ENCODE results near the gene FADS3. TPM values are rescaled to one million over a fixed set of nuclear protein-coding genes. Genes with fewer than 3 reads are reported as not detected.
A peak's percentile ranks its signal among the peaks of the same experiment; 100 is the strongest.

FADS3 gene
- total RNA-seq, 2 donors from 2014 or later: 24.8 to 28.4 TPM

DNA sequence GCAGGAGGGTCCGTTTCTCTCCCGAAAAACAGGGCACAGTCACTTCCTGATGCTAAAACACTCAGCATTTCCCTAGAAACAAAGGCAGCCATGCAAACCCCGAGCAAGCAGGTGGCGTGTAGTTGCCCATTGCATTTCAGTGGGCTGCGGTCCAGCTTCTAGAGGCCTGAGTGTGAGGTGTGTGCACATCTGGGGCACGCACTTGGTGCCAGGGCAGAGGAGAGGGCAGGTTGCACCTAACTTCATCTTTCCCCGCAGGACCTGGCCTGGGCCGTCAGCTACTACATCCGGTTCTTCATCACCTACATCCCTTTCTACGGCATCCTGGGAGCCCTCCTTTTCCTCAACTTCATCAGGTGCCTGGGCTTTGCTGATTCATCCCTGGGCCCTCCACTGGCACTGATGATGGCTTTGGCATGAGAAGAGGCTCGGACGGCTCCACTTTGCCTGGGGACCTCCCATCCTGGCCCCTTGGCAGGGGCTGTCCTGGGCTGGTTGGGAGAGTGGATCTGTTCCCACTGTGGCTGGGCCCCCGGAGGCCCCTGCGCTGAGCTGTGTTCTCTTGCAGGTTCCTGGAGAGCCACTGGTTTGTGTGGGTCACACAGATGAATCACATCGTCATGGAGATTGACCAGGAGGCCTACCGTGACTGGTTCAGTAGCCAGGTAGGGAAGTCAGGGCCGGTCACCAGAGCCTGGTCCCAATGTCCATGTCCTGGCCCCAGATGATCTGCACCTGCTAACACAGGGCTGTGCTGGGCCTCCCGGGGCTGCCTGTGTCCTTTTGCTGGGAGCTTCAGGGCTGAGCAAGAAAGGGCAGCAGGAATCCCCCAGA, 28.4 kb downstream of the FADS3 start:
- no peaks in the 10 kb centered on the region for H3K27me3 ChIP-seq (ENCODE audit: control insufficient read depth, insufficient read depth, low read length, poor library complexity, severe bottlenecking)
- Mint-ChIP-seq H3K4me3 (no peak overlapping the region), H3K4me1 (no peaks in the 10 kb centered on the region), H3K27me3 (ENCODE audit: insufficient read depth) (no peaks in the 10 kb centered on the region), H3K9me3 (no peaks in the 10 kb centered on the region), H3K27ac (no peak overlapping the region), H3K36me3 (ENCODE audit: low read depth) (peaks cover 56% of the 10 kb centered on the region)
- H3K9ac ChIP-seq (ENCODE audit: extremely low read depth, low read length, poor library complexity, severe bottlenecking): no peak overlapping the region
- no peaks in the 10 kb centered on the region for H3K4me1 ChIP-seq (ENCODE audit: control insufficient read depth, insufficient read depth, low read length)
- peak overlapping the region; percentile 44 for H3K27ac ChIP-seq (ENCODE audit: low read depth, low read length)
- no peak for DNase-seq
- WGBS, 2 experiments (ENCODE audit: insufficient coverage in 1 of 2, insufficient read length in 1 of 2): 93 to 99% methylated on average over 9 to 18 of the region's 18 CpGs
- TF ChIP-seq, protein P1, sequence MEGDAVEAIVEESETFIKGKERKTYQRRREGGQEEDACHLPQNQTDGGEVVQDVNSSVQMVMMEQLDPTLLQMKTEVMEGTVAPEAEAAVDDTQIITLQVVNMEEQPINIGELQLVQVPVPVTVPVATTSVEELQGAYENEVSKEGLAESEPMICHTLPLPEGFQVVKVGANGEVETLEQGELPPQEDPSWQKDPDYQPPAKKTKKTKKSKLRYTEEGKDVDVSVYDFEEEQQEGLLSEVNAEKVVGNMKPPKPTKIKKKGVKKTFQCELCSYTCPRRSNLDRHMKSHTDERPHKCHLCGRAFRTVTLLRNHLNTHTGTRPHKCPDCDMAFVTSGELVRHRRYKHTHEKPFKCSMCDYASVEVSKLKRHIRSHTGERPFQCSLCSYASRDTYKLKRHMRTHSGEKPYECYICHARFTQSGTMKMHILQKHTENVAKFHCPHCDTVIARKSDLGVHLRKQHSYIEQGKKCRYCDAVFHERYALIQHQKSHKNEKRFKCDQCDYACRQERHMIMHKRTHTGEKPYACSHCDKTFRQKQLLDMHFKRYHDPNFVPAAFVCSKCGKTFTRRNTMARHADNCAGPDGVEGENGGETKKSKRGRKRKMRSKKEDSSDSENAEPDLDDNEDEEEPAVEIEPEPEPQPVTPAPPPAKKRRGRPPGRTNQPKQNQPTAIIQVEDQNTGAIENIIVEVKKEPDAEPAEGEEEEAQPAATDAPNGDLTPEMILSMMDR (conservative IDR thresholded peaks at IDR 0.05): no peak
- no peak overlapping the region for H3K4me3 ChIP-seq (ENCODE audit: low read length)
- peaks cover 58% of the 10 kb centered on the region for H3K36me3 ChIP-seq (ENCODE audit: control insufficient read depth, insufficient read depth, low read length)
- H3K9me3 ChIP-seq (ENCODE audit: control insufficient read depth, low read length): no peaks in the 10 kb centered on the region

DNA sequence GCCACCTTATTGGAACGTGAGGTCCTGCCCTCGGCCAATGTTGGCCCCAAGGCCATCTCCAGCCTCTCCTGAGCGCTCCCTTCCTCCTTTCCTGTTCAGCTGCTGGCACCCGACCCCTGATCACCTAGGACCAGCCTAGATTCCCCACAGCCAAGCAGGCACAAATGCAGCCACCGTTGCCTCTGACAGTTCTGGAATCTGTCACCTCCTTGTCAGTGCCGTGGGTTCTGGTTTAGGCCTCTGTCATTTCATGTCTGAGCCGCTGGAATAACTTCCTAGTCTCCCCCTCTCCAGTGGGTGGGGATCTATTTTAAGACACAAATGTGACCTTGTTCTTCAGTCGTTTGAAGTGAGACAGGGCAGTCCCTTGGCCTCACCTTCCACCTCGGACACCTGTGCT, 29.7 kb downstream of the FADS3 start:
- no peak overlapping the region for H3K4me3 Mint-ChIP-seq
- no peaks in the 10 kb centered on the region for H3K9me3 Mint-ChIP-seq
- peaks cover 59% of the 10 kb centered on the region for H3K36me3 Mint-ChIP-seq (ENCODE audit: low read depth)
- Histone ChIP-seq H3K4me1 (ENCODE audit: control insufficient read depth, insufficient read depth, low read length) (no peaks in the 10 kb centered on the region), H3K27ac (ENCODE audit: low read depth, low read length) (peak overlapping the region; percentile 38), H3K27me3 (ENCODE audit: control insufficient read depth, insufficient read depth, low read length, poor library complexity, severe bottlenecking) (no peaks in the 10 kb centered on the region), H3K9me3 (ENCODE audit: control insufficient read depth, low read length) (no peaks in the 10 kb centered on the region), H3K4me3 (ENCODE audit: low read length) (no peak overlapping the region), H3K9ac (ENCODE audit: extremely low read depth, low read length, poor library complexity, severe bottlenecking) (no peak overlapping the region), H3K36me3 (ENCODE audit: control insufficient read depth, insufficient read depth, low read length) (peaks cover 68% of the 10 kb centered on the region)
- peak overlapping the region; percentile 39 for H3K27ac Mint-ChIP-seq
- H3K4me1 Mint-ChIP-seq: no peaks in the 10 kb centered on the region
- no peak for DNase-seq
- TF ChIP-seq, protein P1 (conservative IDR thresholded peaks at IDR 0.05): no peak
- 86 to 90% methylated on average over 5 to 9 of the region's 9 CpGs for WGBS, 2 experiments (ENCODE audit: insufficient coverage in 1 of 2, insufficient read length in 1 of 2)
- no peaks in the 10 kb centered on the region for H3K27me3 Mint-ChIP-seq (ENCODE audit: insufficient read depth)

- WGBS, 2 experiments (ENCODE audit: insufficient coverage in 1 of 2, insufficient read length in 1 of 2): 95% methylated on average over 15 to 16 of the region's 16 CpGs
- H3K4me1 ChIP-seq (ENCODE audit: control insufficient read depth, insufficient read depth, low read length): no peaks in the 10 kb centered on the region
- no peaks in the 10 kb centered on the region for H3K9me3 ChIP-seq (ENCODE audit: control insufficient read depth, low read length)
- no peak overlapping the region for H3K4me3 Mint-ChIP-seq
- no peaks in the 10 kb centered on the region for H3K27me3 ChIP-seq (ENCODE audit: control insufficient read depth, insufficient read depth, low read length, poor library complexity, severe bottlenecking)
- DNase-seq: no peak
- H3K4me1 Mint-ChIP-seq: no peaks in the 10 kb centered on the region
- TF ChIP-seq, protein P1 (conservative IDR thresholded peaks at IDR 0.05): no peak
- H3K27ac ChIP-seq (ENCODE audit: low read depth, low read length): peak overlapping the region; percentile 1
- H3K36me3 Mint-ChIP-seq (ENCODE audit: low read depth): peaks cover 57% of the 10 kb centered on the region
- H3K4me3 ChIP-seq (ENCODE audit: low read length): no peak overlapping the region
- no peaks in the 10 kb centered on the region for H3K27me3 Mint-ChIP-seq (ENCODE audit: insufficient read depth)
- no peak overlapping the region for H3K27ac Mint-ChIP-seq
- H3K36me3 ChIP-seq (ENCODE audit: control insufficient read depth, insufficient read depth, low read length): peaks cover 68% of the 10 kb centered on the region
- no peaks in the 10 kb centered on the region for H3K9me3 Mint-ChIP-seq
- no peak overlapping the region for H3K9ac ChIP-seq (ENCODE audit: extremely low read depth, low read length, poor library complexity, severe bottlenecking)
Observed at GRCh38 chr11:61860054-61860903, 31.1 kb downstream of the FADS3 start.
